Hepatocyte (in vitro differentiated cells): ENCODE data around the gene CLEC16A. TPM values are rescaled to one million over a fixed set of nuclear protein-coding genes. Genes with fewer than 3 reads are reported as not detected.

Source experiments
- DNase-seq: peaks from one replicate; pipeline ENCODE4 v3.0.0-alpha.2; 2016; ENCODE audit warnings: low spot score
- H2AFZ ChIP-seq: fragments of 200-600 bp; sonication (generic); 2 replicates; pipeline ENCODE4 v1.6.0; 2016; ENCODE audit warnings: antibody characterized with exemption, mild to moderate bottlenecking
- H3K27ac ChIP-seq: fragments of 200-600 bp; sonication (generic); 2 replicates; pipeline ENCODE4 v1.5.1; 2016; ENCODE audit warnings: mild to moderate bottlenecking
- H3K27me3 ChIP-seq: fragments of 200-600 bp; sonication (generic); 2 replicates; pipeline ENCODE4 v1.6.1; 2016
- H3K36me3 ChIP-seq: fragments of 200-600 bp; sonication (generic); replicated peaks from 2 replicates; pipeline ENCODE4 v1.5.1; 2016; ENCODE audit warnings: low read depth; ENCODE audit not compliant: insufficient read depth
- H3K4me1 ChIP-seq: fragments of 200-600 bp; sonication (generic); 2 replicates; pipeline ENCODE4 v1.5.1; 2016; ENCODE audit warnings: mild to moderate bottlenecking, moderate library complexity; ENCODE audit not compliant: insufficient read depth
- H3K4me2 ChIP-seq: fragments of 200-600 bp; sonication (generic); 2 replicates; pipeline ENCODE4 v1.6.0; 2016
- H3K4me3 ChIP-seq: fragments of 200-600 bp; sonication (generic); 2 replicates; pipeline ENCODE4 v1.5.1; 2016; ENCODE audit warnings: mild to moderate bottlenecking
- H3K79me2 ChIP-seq: fragments of 200-600 bp; sonication (generic); 2 replicates; pipeline ENCODE4 v1.6.0; 2017; ENCODE audit warnings: mild to moderate bottlenecking
- H3K9me2 ChIP-seq: fragments of 200-600 bp; sonication (generic); replicated peaks from 2 replicates; pipeline ENCODE4 v1.6.0; 2017; ENCODE audit warnings: mild to moderate bottlenecking; ENCODE audit not compliant: insufficient read depth
- H3K9me3 ChIP-seq: fragments of 200-600 bp; sonication (generic); 2 replicates; pipeline ENCODE4 v1.5.1; 2016; ENCODE audit warnings: low read depth, mild to moderate bottlenecking
- H4K20me1 ChIP-seq: fragments of 200-600 bp; sonication (generic); 2 replicates; pipeline ENCODE4 v1.6.0; 2016; ENCODE audit warnings: mild to moderate bottlenecking; ENCODE audit not compliant: insufficient read depth, poor library complexity, severe bottlenecking
- EZH2 ChIP-seq: fragments of 200-600 bp; sonication (generic); IDR thresholded peaks from 2 replicates; pipeline ENCODE4 v1.6.1; 2016; ENCODE audit warnings: antibody characterized with exemption, mild to moderate bottlenecking, borderline replicate concordance
- EZH2phosphoT487 ChIP-seq: fragments of 200-600 bp; sonication (generic); IDR thresholded peaks from one replicate; pipeline ENCODE4 v1.6.1; 2018; ENCODE audit warnings: antibody characterized with exemption, mild to moderate bottlenecking, low read depth, moderate library complexity; ENCODE audit not compliant: unreplicated experiment, severe bottlenecking
- WGBS: methylation state at CpG from one replicate; pipeline ENCODE4 v1.1.6; 2016; ENCODE audit warnings: low lambda C conversion rate; ENCODE audit errors: missing lambda C conversion rate; 5-methylcytosine and 5-hydroxymethylcytosine counted together
- polyA plus RNA-seq: library from polyadenylated mRNA; unstranded; fragments of >200 nt; fragmentation: Nextera tagmentation; extraction: Ambion mirVana; gene quantifications from 2 replicates; pipeline ENCODE4 v1.2.1, GENCODE V29; 2016
- total RNA-seq: library from RNA; depleted of rRNA; stranded (reverse); fragments of >200 nt; gene quantifications from 2 replicates; pipeline ENCODE4 v1.2.3, GENCODE V29; 2014
- TF ChIP-seq, protein P1 (sequence below): fragments of 200-600 bp; sonication (generic); IDR thresholded peaks from 2 replicates; pipeline ENCODE4 v1.5.1; 2016; ENCODE audit warnings: antibody characterized with exemption, mild to moderate bottlenecking; ENCODE audit not compliant: poor library complexity

The CLEC16A gene
- total and polyA plus RNA-seq, 2 experiments from 2014 or later = 22.3 to 22.6 TPM

DNA sequence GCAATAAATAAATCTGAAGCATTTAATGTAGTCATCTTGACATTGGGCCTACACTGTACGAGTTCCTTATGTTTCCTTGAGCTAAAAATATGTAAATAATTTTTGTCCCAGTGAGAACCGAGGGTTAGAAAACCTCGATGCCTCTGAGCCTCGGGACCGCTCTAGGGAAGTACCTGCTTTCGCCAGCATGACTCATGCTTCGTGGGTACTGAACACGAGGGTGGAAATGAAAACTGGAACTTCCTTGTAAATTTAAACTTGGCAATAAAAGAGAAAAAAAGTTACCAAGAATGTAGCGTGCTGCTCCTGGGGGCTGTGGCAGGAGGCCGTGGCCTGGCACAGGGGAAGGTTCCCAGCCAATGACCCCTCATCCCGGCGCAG is 237.5 kb downstream of the CLEC16A start:
- Histone ChIP-seq H3K9me3 (no peaks in the 10 kb centered on the region), H3K9me2 (no peaks in the 10 kb centered on the region), H4K20me1 (no peaks in the 10 kb centered on the region), H3K27ac (no peak overlapping the region), H3K4me1 (no peaks in the 10 kb centered on the region), H2AFZ (no peak overlapping the region), H3K27me3 (no peaks in the 10 kb centered on the region), H3K36me3 (no peaks in the 10 kb centered on the region), H3K79me2 (no peaks in the 10 kb centered on the region), H3K4me3 (no peak overlapping the region), H3K4me2 (no peak overlapping the region)
- no peak for DNase-seq
- TF ChIP-seq EZH2 = no peak
- TF ChIP-seq EZH2phosphoT487 = no peak
- TF ChIP-seq, protein P1, sequence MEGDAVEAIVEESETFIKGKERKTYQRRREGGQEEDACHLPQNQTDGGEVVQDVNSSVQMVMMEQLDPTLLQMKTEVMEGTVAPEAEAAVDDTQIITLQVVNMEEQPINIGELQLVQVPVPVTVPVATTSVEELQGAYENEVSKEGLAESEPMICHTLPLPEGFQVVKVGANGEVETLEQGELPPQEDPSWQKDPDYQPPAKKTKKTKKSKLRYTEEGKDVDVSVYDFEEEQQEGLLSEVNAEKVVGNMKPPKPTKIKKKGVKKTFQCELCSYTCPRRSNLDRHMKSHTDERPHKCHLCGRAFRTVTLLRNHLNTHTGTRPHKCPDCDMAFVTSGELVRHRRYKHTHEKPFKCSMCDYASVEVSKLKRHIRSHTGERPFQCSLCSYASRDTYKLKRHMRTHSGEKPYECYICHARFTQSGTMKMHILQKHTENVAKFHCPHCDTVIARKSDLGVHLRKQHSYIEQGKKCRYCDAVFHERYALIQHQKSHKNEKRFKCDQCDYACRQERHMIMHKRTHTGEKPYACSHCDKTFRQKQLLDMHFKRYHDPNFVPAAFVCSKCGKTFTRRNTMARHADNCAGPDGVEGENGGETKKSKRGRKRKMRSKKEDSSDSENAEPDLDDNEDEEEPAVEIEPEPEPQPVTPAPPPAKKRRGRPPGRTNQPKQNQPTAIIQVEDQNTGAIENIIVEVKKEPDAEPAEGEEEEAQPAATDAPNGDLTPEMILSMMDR = no peak
- 59% methylated on average over 12 of the region's 12 CpGs for WGBS

DNA sequence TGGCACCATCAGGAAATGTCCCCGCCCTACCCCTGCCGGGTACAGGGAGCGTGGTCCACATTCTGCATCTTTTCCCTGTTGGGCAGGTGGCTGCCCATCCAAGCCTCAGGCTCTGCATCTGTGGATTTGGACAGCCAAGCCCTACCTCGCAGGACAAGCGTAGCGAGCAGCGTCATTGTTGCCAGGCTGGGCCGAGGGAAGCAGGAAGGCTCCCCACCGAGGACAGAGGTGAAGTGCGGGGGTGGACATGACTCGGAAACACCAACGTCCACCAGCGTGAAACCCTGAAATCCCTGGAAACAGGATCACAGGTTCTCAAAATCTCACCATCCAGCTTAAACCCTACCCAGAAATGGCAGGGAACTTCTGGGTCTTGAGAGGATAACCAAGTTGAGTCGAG is 238.0 kb downstream of the CLEC16A start:
- Histone ChIP-seq H3K79me2 (no peaks in the 10 kb centered on the region), H3K27me3 (no peaks in the 10 kb centered on the region), H3K4me1 (no peaks in the 10 kb centered on the region), H3K27ac (no peak overlapping the region), H3K4me2 (no peak overlapping the region), H2AFZ (no peak overlapping the region), H3K4me3 (no peak overlapping the region), H3K36me3 (no peaks in the 10 kb centered on the region), H3K9me3 (no peaks in the 10 kb centered on the region), H3K9me2 (no peaks in the 10 kb centered on the region), H4K20me1 (no peaks in the 10 kb centered on the region)
- TF ChIP-seq, protein P1 = no peak
- TF ChIP-seq EZH2 (no peak), EZH2phosphoT487 (no peak)
- DNase-seq = no peak
- 91% methylated on average over 14 of the region's 14 CpGs for WGBS

DNA sequence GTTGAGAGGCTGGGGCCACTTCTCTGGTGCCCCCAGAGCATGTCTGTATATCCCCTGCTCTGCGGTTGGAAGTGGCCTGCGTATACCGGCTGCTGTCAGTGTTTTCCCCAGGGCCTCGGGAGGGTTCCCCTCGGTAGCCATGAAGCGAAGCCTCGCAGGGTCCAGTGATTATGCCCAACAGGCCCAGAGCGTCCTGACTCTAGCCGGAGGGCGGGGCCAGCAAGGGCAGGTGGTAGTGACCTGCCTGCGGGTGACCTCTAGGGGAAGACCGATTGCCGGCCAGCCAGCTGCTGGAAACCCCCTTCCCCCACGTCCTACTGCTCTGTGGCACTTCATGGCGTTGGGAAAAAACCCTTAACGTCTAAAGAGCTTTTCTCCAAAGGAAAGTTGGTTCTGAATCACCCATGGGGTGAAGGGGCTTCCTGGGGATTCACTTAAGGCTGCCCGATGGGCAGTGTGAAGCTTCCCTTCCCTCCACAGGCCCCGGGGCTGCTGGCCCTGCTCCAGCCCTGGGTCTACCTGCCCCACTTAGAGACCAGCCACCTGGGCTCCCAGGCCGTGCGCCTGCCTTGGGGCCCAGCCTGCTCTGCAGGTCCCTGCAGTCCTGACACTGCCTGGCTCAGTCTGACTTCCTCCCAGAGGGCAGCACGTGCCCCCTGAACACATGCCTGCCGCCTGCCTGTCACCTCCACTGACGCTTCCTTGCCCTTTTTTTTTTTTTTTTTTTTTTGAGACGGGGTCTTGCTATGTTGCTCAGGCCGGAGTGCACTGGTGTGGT is 238.9 kb downstream of the CLEC16A start:
- H3K36me3 ChIP-seq = no peaks in the 10 kb centered on the region
- no peak for DNase-seq
- no peaks in the 10 kb centered on the region for H3K79me2 ChIP-seq
- H3K4me2 ChIP-seq = no peak overlapping the region
- H3K9me3 ChIP-seq = no peaks in the 10 kb centered on the region
- 79% methylated on average over 24 of the region's 25 CpGs for WGBS
- H4K20me1 ChIP-seq = no peaks in the 10 kb centered on the region
- no peaks in the 10 kb centered on the region for H3K4me1 ChIP-seq
- no peak overlapping the region for H3K4me3 ChIP-seq
- no peak overlapping the region for H2AFZ ChIP-seq
- TF ChIP-seq, protein P1 = no peak
- TF ChIP-seq EZH2 (no peak), EZH2phosphoT487 (no peak)
- no peaks in the 10 kb centered on the region for H3K9me2 ChIP-seq
- no peaks in the 10 kb centered on the region for H3K27me3 ChIP-seq
- no peak overlapping the region for H3K27ac ChIP-seq
